Skeletal muscle cell (primary cell): ENCODE results near the gene LHX3.
"Not testable (repeated sequence)": the region's sequence is repeated elsewhere in the genome, so short reads cannot be mapped to it uniquely, and the experiment has no call there.

ENCODE experiments used
- DNase-seq: peaks from one replicate; pipeline ENCODE4 v3.0.0-alpha.2; 2010; ENCODE audit warnings: low read depth
- H3K4me3 ChIP-seq: 2 replicates; pipeline ENCODE4 v1.5.1; 2011; ENCODE audit warnings: low read depth, mild to moderate bottlenecking, control low read depth, low read length, moderate library complexity

The LHX3 gene

GRCh38 chr9:136242918-136243525 is 38.1 kb upstream of the LHX3 start:
- no peak for DNase-seq
- H3K4me3 ChIP-seq: no peak overlapping the region

- no peak overlapping the region for H3K4me3 ChIP-seq
- DNase-seq: no peak
Observed at GRCh38 chr9:136242248-136242647, 37.3 kb upstream of the LHX3 start.

DNA sequence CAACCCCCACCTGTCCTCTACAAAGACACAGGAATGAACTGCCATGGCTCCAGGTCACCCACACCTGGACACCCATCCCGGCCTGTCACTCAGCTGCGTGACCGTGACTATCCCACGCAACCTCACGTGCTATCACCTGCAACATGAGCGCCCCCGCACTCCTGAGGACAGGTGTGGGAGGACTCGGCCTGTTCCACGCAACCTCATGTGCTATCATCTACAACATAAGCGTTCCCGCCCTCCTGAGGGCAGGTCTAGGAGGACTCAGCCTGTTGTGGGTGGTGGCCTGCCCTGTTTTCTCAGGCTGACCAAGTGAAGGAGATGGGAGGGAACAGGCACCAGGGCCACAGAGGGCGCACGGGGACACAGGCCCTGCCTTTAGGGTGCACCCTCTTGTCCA is 36.6 kb upstream of the LHX3 start:
- no peak overlapping the region for H3K4me3 ChIP-seq
- no peak for DNase-seq

DNA sequence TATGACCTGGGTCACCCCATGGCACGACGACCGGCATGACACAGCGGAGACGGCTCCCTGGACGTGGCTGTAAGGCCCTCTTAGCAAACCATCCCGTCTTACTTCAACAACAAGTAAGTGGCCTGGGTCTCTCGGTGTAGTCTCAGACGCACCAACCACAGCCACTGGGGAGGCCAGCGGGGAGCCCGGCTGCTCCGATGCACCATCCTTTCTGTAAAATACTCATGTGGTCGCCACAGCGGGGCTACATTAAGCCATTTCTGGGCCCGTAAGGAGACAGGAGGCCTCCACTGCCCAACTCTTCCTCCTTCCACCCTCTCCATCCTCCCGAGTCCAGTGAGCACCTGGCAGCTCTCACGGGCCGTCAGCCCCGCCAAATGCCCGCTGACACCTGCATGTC is 36.0 kb upstream of the LHX3 start:
- DNase-seq: no peak
- H3K4me3 ChIP-seq: no peak overlapping the region

DNA sequence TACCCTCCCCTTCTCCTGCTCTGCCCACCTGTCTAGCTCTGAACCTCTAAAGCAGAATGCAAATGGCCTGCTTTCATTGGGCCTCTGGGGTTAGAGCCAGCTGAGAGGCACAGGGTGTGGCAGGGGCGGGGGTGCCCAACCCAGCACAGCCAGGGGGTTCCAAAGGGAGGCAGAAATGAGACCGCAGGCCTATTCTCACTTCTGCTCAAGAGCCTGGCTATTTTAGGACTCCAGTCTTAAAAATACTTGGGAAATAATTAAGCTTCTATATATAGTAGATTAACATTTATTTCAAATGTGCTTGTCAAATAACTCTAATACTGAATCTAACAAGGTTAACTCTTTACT is 35.0 kb upstream of the LHX3 start:
- H3K4me3 ChIP-seq: no peak overlapping the region
- no peak for DNase-seq

DNA sequence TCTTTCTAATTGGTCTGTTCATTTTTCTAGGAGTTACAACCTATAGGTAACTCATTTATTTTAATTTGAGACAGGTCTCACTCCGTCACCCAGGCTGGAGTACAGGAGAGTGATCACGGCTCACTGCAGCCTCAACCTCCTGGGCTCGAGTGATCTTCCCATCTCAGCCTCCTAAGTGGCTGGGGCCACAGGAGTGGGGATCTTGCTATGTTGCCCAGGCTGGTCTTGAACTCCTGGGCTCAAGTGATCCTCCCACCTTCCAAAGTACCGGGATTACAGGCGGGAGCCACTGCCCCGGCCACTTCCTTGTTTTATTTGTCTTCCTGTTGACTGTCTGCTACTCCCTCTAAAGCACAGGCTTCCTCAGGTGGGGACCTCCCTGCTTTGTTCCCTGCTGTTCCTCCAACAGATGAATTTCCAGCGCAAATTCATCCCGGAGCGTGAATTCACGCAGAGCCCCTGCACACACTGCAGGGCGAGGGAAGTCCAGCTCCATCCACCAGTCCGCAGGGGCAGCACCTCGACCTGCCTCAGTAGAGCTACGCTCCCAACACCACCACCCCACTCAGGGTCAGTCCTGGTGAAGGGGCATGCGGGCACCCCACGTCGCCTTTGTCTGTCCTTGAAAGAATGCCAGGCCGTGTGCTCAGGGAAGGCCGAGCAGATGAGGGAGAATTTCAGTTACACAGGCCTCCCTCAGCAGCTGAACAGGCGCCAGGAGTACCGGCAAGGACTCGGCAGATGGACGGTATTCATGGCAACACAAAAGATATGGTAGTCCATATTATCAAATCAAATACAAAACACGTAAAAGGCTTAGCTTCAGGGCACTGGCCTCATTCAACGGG is 34.4 kb upstream of the LHX3 start:
- H3K4me3 ChIP-seq: no peak overlapping the region
- DNase-seq: no peak

- H3K4me3 ChIP-seq: no peak overlapping the region
- no peak for DNase-seq
Observed at GRCh38 chr9:136238342-136238732, 33.4 kb upstream of the LHX3 start.

DNA sequence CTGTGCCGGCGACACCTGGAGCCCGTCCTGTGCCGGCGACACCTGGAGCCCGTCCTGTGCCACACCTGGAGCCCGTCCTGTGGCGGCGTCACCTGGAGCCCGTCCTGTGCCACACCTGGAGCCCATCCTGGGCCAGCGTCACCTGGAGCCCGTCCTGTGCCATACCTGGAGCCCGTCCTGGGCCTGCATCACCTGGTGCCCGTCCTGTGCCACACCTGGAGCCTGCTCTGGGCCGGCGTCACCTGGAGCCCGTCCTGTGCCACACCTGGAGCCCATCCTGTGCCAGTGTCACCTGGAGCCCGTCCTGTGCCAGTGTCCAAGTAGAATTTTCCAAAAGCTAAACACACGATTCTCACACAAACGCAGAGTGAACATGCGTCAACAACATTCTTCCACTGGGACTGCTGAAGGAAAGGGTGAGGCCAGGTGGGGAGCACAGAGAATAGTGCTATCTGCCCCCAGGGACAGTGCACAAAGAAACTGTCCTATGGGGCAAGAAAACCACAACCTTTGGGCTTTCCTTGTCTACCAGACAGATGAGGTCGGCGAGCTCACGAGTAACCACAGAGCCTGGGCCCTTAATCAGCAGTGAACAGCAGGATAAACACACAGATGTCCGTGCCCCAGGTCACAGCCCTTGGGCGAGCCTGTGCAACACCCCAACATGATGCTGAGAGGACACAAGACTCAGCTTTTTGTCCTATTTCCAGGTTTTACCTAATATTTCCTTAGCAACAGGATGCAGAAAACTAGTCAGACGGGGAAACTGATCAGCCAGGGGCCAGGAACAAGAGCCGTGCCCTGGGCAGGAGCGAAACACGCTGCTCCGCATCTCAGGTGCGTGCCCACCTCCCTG is 32.8 kb upstream of the LHX3 start:
- no peak for DNase-seq
- H3K4me3 ChIP-seq: no peak overlapping the region

GRCh38 chr9:136236471-136237410 is 31.8 kb upstream of the LHX3 start:
- H3K4me3 ChIP-seq, DNase-seq: not testable (repeated sequence)

GRCh38 chr9:136235709-136236455 is 31.0 kb upstream of the LHX3 start:
- H3K4me3 ChIP-seq: no peak overlapping the region
- DNase-seq: no peak

GRCh38 chr9:136235171-136235570 is 30.2 kb upstream of the LHX3 start:
- no peak for DNase-seq
- H3K4me3 ChIP-seq: no peak overlapping the region

DNA sequence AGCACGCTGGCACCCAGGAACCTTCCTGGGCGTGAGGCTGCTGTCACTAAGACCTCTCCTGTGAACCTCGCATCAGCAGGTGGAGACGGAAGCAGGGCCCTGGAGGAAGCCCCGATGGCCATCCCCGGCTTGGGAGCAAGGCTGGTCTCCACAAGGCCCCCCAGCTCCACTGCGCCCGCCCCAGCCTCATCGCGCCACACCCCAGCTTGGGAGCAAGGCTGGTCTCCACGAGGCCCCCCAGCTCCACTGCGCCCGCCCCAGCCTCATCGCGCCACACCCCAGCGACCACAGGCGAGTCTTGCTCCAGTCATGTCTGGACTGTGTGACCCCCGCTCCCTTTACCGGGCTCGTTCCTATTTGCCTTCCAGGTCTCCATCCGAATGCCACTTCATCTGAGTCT is 29.7 kb upstream of the LHX3 start:
- DNase-seq: no peak

DNA sequence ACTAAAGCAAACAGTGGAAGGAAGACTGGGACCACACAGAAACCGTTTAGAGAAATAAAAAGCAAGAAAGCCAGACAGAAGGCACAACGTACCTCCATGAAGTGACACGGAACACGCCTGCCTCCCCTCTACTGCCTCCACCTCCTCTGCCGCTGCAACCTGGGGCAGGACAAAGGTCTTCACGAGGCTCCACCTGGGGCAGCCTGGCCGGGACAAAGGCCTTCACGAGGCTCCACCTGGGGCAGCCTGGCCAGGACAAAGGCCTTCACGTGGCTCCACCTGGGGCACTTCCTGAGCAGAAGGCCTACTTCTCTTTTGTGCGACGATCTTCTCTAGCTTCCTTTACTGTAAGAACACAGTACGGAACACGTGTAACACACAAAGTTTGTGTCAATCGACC is 28.9 kb upstream of the LHX3 start:
- DNase-seq: no peak
- H3K4me3 ChIP-seq: no peak overlapping the region

More for the DNA sequence above, 29.7 kb upstream of the LHX3 start:
- H3K4me3 ChIP-seq: no peak overlapping the region

DNA sequence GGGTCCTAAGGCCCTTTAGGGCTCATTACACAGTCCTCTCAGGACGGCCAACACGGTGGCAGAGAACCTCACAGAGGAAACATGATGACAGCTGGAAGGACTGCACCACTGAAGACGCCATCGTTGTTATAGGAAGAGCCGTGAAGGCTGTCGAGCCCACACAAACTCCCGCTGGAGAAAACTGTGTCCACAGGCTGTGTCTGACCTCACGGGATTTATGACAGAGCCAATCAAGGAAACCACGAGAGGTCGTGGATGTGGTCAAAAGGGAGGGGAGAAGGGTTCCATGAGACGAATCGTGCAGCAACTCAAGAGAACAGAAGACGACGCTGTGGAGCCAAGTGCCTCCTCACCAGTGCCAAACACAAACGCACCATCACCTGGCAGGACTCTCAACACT is 28.5 kb upstream of the LHX3 start:
- DNase-seq: no peak

GRCh38 chr9:136232969-136233368 is 28.0 kb upstream of the LHX3 start:
- DNase-seq: no peak
- H3K4me3 ChIP-seq: no peak overlapping the region

More for the DNA sequence above, 28.5 kb upstream of the LHX3 start:
- H3K4me3 ChIP-seq: no peak overlapping the region

DNA sequence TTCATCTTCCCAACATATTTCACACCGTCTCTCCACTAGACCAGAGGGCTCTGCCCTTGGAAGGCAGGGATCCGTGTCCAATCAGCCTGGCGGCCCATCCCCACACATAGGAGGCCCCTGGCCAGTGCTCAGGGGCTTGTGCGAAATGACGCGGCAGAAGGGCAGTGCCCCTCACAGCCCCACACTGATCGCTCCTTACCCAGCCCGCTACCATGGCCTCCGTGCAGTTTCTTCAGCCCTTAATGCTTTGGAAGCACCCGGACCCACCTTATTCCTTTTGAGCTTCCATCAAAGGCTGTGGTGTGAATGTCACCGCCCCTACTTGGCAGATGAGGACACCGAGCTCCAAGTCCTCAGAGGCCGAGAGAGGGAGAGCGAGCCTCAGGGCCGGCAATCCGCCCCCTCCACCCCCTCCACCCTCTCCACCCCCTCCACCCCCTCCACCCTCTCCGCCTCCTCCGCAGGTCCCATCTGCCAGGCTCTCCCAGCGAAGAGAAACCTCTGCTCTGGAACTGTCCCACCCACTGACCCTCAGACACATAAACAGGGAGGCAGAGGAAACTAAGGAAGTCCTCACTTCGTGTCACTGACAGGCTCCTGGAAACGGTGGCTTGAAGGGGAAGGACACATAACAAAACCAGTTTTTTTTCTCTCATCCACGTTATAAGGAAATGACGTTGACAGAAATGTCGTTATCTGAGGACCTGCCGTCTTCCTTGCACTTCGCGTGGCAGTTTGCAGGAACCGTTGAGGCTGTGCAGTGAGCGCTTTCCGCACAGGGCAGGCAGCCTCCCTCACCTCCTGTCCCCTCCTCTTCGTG is 26.8 kb upstream of the LHX3 start:
- H3K4me3 ChIP-seq: no peak overlapping the region
- no peak for DNase-seq

- no peak for DNase-seq
- no peak overlapping the region for H3K4me3 ChIP-seq
Observed at GRCh38 chr9:136230773-136231172, 25.8 kb upstream of the LHX3 start.

DNA sequence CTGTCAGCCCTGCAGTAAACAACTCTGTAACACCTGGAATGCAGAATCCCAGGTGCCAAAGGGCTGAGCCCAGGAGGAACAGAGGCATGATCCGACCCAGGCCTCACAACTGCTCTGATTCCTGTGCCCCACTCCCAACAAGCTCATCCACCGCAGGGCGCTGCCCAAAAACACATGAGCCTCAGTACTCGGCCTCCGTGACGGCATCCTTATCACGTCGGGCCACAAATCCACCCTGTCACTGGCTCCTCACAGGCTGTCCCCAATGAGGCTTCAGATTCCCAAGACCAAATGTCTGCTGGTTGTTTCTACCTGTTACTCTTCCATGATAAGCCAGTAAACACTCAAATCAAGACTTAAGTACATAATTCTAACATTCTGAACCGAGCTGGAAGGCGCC is 25.4 kb upstream of the LHX3 start:
- no peak for DNase-seq
- no peak overlapping the region for H3K4me3 ChIP-seq
